ENCODE data around the gene OTUD3. TPM values are rescaled to one million over a fixed set of nuclear protein-coding genes. Genes with fewer than 3 reads are reported as not detected.
"Not testable (repeated sequence)": the region's sequence is repeated elsewhere in the genome, so short reads cannot be mapped to it uniquely, and the experiment has no call there.

The OTUD3 gene
- total RNA-seq, 1 donor from 2014 or later = 7.1 TPM

DNA sequence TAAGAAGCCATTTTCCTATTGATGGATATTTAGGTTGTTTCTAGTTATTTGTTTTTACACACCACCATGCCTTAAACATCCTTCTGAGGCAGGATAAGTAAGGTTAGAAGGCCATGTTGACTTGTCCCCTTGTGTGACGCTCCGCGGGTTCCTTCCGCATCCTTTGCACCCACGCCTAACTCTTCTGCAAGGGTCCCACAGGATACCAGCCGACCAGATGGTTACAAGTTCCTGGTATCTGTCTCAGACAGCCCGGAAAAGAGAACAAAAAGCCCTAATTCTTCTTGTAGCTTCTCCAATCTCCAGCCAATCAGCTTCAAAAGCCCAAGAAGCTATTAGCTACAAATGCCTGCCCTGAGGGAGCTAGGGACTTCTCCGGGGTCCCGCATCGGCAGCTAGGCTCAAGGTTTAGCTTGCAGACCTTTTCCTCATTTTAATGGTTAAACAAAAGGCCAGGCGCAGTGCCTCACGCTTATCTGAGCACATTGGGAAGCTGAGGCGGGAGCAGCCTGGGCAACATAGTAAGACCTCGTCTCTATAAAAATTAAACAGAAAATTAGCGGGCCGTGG, 4.9 kb upstream of the OTUD3 start:
- DNase-seq (ENCODE audit: low read depth) = no peak
- TF ChIP-seq CTCF (IDR thresholded peaks at IDR 0.05; ENCODE audit: insufficient read depth, low read length, severe bottlenecking) = no peak
- Histone ChIP-seq H3K4me3 (ENCODE audit: low read depth, low read length) (no peak overlapping the region), H3K27me3 (ENCODE audit: control insufficient read depth, insufficient read depth, low read length) (no peaks in the 10 kb centered on the region), H3K36me3 (ENCODE audit: control insufficient read depth, insufficient read depth, low read length) (no peaks in the 10 kb centered on the region)
- FAIRE-seq = no peak

DNA sequence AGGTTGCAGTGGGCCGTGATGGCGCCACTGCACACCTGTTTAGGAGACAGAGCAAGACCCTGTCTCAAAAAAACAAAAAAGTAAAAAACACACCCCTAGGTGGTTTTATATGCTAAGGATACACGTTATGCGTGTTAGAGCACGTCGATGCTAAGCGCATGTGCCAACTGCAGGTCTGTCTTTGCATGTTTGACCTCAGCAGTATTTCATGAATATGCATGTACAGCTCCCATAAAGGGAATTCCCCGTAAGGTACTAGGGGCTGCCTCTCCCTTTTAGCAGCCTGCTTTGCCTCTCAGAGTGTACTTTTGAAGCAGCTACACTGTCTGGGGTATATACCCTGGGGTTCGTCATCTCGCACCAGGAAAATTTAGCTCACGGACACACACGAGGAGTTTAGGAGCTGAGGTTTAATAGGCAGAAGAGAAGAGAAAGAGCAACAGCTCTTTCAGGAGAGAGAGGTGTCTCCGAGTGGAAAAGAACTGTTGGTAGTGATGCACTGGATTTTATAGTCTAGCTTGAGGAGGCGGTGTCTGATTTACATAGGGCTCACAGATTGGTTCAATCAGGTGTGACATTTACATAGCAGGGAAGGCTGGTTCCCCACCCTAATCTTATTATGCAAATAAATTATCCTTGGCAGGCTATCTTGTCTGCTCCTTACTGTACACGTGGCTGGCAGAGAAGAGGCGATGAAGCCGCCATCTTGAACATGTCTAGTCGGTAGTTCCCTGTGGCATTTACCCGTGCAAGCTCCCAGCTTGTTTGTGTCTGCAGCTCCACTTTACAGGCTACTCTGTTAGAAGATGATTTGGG, 4.2 kb upstream of the OTUD3 start:
- no peaks in the 10 kb centered on the region for H3K27me3 ChIP-seq (ENCODE audit: control insufficient read depth, insufficient read depth, low read length)
- peak; percentile 78 for DNase-seq (ENCODE audit: low read depth)
- H3K36me3 ChIP-seq (ENCODE audit: control insufficient read depth, insufficient read depth, low read length) = no peaks in the 10 kb centered on the region
- H3K4me3 ChIP-seq (ENCODE audit: low read depth, low read length) = no peak overlapping the region
- no peak for TF ChIP-seq CTCF (IDR thresholded peaks at IDR 0.05; ENCODE audit: insufficient read depth, low read length, severe bottlenecking)
- no peak for FAIRE-seq

DNA sequence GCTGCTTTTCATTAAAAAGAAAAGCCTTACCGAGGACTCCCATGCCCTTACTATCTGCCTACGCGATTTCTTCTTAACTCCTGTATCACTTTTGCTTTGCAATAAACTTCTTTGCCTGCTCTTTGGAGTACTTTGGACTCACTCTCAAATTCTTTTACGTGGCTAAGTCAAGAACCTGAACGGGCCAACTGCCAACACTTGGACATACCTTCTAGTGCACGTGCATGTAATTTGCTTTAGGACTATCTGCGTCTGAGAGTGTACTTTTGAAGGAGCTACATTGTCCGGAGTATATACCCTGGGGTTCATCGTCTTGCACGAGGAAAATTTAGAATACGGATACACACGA, 3.6 kb upstream of the OTUD3 start:
- Histone ChIP-seq H3K4me3 (ENCODE audit: low read depth, low read length) (no peak overlapping the region), H3K27me3 (ENCODE audit: control insufficient read depth, insufficient read depth, low read length) (no peaks in the 10 kb centered on the region), H3K36me3 (ENCODE audit: control insufficient read depth, insufficient read depth, low read length) (no peaks in the 10 kb centered on the region)
- TF ChIP-seq CTCF (IDR thresholded peaks at IDR 0.05; ENCODE audit: insufficient read depth, low read length, severe bottlenecking) = no peak
- no peak for DNase-seq (ENCODE audit: low read depth)
- FAIRE-seq = no peak

DNA sequence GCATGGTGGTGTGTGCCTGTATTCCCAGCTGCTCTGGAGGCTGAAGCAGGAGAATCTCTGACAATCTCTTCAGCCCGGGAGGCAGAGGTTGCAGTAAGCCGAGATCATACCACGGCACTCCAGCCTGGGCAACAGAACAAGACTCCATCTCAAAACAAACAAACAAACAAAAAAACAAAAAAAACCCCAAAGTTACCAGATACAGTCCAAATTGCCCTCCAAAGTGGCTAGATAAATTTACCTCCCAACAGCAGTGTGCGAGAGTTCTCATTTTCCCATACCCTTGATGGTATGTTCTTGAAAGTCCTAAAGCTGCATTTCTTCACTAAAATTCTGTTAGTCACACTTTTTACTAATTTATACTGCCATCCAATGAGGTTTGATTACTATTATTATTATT, 3.0 kb upstream of the OTUD3 start:
- no peak for TF ChIP-seq CTCF (IDR thresholded peaks at IDR 0.05; ENCODE audit: insufficient read depth, low read length, severe bottlenecking)
- no peaks in the 10 kb centered on the region for H3K27me3 ChIP-seq (ENCODE audit: control insufficient read depth, insufficient read depth, low read length)
- FAIRE-seq (no peak), DNase-seq (ENCODE audit: low read depth) (no peak)
- no peak overlapping the region for H3K4me3 ChIP-seq (ENCODE audit: low read depth, low read length)
- H3K36me3 ChIP-seq (ENCODE audit: control insufficient read depth, insufficient read depth, low read length) = no peaks in the 10 kb centered on the region

DNA sequence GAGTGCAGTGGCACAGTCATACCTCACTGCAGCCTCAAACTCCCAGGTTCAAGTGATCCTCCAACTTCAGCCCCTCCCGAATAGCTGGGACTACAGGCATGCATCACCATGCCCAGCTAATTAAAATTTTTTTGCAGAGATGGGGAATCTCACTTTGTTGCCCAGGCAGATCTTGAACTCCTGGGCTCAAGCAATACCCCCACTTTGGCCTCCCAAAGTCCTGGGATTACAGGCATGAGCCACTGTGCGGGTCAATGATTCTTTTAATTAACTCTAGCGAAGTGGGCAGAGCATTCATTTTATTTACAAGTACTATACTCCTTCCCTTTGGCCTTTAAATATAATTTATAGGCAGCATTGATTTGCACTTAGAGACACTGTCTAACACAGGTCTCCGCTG, 2.5 kb upstream of the OTUD3 start:
- DNase-seq (ENCODE audit: low read depth) (no peak), FAIRE-seq (no peak)
- Histone ChIP-seq H3K27me3 (ENCODE audit: control insufficient read depth, insufficient read depth, low read length) (no peaks in the 10 kb centered on the region), H3K36me3 (ENCODE audit: control insufficient read depth, insufficient read depth, low read length) (no peaks in the 10 kb centered on the region), H3K4me3 (ENCODE audit: low read depth, low read length) (no peak overlapping the region)
- no peak for TF ChIP-seq CTCF (IDR thresholded peaks at IDR 0.05; ENCODE audit: insufficient read depth, low read length, severe bottlenecking)

GRCh38 chr1:19880841-19881240, 1.4 kb upstream of the OTUD3 start:
- DNase-seq (ENCODE audit: low read depth); FAIRE-seq; H3K36me3 ChIP-seq (ENCODE audit: control insufficient read depth, insufficient read depth, low read length); H3K27me3 ChIP-seq (ENCODE audit: control insufficient read depth, insufficient read depth, low read length); H3K4me3 ChIP-seq (ENCODE audit: low read depth, low read length): not testable (repeated sequence)
